SW 1271 (cell line): Measurements from ENCODE around the gene ALX4.

Experiments used
- DNase-seq, 2 experiments: peaks; one replicate each; lab custom pipeline; 2025; lab: John Stamatoyannopoulos, UW

Gene ALX4

GRCh38 chr11:44309478-44310205 lies at the start of gene ALX4:
ALX4 (minus strand) TSS chr11:44310139; CDS start chr11:44310062, 77 bp downstream.
- no peak for DNase-seq

GRCh38 chr11:44359162-44359561 lies 49.2 kb upstream of the ALX4 start:
- no peak for DNase-seq

GRCh38 chr11:44358713-44359112 lies 48.8 kb upstream of the ALX4 start:
- no peak for DNase-seq

GRCh38 chr11:44357711-44358110 lies 47.8 kb upstream of the ALX4 start:
- DNase-seq, result no peak

GRCh38 chr11:44356351-44356750 lies 46.4 kb upstream of the ALX4 start:
- no peak for DNase-seq

- DNase-seq, result no peak
Observed at GRCh38 chr11:44351898-44352498, 42.1 kb upstream of the ALX4 start.

- no peak for DNase-seq
Observed at GRCh38 chr11:44351006-44351660, 41.2 kb upstream of the ALX4 start.

GRCh38 chr11:44349328-44349727 lies 39.4 kb upstream of the ALX4 start:
- no peak for DNase-seq

- DNase-seq, result no peak
Observed at GRCh38 chr11:44348721-44349120, 38.8 kb upstream of the ALX4 start.

- no peak for DNase-seq
Observed at GRCh38 chr11:44348114-44348513, 38.2 kb upstream of the ALX4 start.

- no peak for DNase-seq
Observed at GRCh38 chr11:44347538-44347937, 37.6 kb upstream of the ALX4 start.

GRCh38 chr11:44346983-44347382 lies 37.0 kb upstream of the ALX4 start:
- DNase-seq, result no peak

GRCh38 chr11:44345781-44346180 lies 35.8 kb upstream of the ALX4 start:
- DNase-seq, result no peak

GRCh38 chr11:44344921-44345320 lies 35.0 kb upstream of the ALX4 start:
- DNase-seq, result no peak

GRCh38 chr11:44344423-44344820 lies 34.5 kb upstream of the ALX4 start:
- DNase-seq, result no peak

- no peak for DNase-seq
Observed at GRCh38 chr11:44343778-44344422, 34.0 kb upstream of the ALX4 start.

- no peak for DNase-seq
Observed at GRCh38 chr11:44342616-44343015, 32.7 kb upstream of the ALX4 start.

GRCh38 chr11:44340656-44341055 lies 30.7 kb upstream of the ALX4 start:
- no peak for DNase-seq

- DNase-seq, result no peak
Observed at GRCh38 chr11:44339530-44339883, 29.6 kb upstream of the ALX4 start.

GRCh38 chr11:44338698-44339529 lies 29.0 kb upstream of the ALX4 start:
- no peak for DNase-seq

- no peak for DNase-seq
Observed at GRCh38 chr11:44338026-44338425, 28.1 kb upstream of the ALX4 start.

- no peak for DNase-seq
Observed at GRCh38 chr11:44335919-44336318, 26.0 kb upstream of the ALX4 start.
